Kidney epithelial cell (primary cell): ENCODE measurements around the gene AP3D1. TPM values are rescaled to one million over a fixed set of nuclear protein-coding genes. Genes with fewer than 3 reads are reported as not detected.

Experiments
- DNase-seq: peaks from one replicate; pipeline ENCODE4 v3.0.0-alpha.2; 2010; ENCODE audit warnings: low read depth
- H3K27me3 ChIP-seq: 2 replicates; pipeline ENCODE4 v1.6.0; 2011; ENCODE audit warnings: low read length; ENCODE audit not compliant: control insufficient read depth, insufficient read depth
- H3K36me3 ChIP-seq: 2 replicates; pipeline ENCODE4 v1.5.1; 2011; ENCODE audit warnings: low read length; ENCODE audit not compliant: control insufficient read depth, insufficient read depth
- H3K4me3 ChIP-seq: 2 replicates; pipeline ENCODE4 v1.5.1; 2011; ENCODE audit warnings: low read depth, mild to moderate bottlenecking, control low read depth, low read length
- total RNA-seq: library from RNA; depleted of rRNA; stranded (reverse); fragments of >200 nt; gene quantifications from 2 replicates; pipeline ENCODE4 v1.2.3, GENCODE V29; 2015
- TF ChIP-seq, protein P1 (sequence below): IDR thresholded peaks from 2 replicates; pipeline ENCODE4 v1.5.1; 2011; ENCODE audit warnings: mild to moderate bottlenecking, moderate library complexity, low read length, control low read depth, inconsistent platforms; ENCODE audit not compliant: insufficient read depth, poor library complexity, severe bottlenecking

Gene AP3D1
- total RNA-seq, 1 donor from 2014 or later, result 178 TPM

GRCh38 chr19:2164020-2164998, 12.9 kb upstream of the AP3D1 start:
- TF ChIP-seq, protein P1, sequence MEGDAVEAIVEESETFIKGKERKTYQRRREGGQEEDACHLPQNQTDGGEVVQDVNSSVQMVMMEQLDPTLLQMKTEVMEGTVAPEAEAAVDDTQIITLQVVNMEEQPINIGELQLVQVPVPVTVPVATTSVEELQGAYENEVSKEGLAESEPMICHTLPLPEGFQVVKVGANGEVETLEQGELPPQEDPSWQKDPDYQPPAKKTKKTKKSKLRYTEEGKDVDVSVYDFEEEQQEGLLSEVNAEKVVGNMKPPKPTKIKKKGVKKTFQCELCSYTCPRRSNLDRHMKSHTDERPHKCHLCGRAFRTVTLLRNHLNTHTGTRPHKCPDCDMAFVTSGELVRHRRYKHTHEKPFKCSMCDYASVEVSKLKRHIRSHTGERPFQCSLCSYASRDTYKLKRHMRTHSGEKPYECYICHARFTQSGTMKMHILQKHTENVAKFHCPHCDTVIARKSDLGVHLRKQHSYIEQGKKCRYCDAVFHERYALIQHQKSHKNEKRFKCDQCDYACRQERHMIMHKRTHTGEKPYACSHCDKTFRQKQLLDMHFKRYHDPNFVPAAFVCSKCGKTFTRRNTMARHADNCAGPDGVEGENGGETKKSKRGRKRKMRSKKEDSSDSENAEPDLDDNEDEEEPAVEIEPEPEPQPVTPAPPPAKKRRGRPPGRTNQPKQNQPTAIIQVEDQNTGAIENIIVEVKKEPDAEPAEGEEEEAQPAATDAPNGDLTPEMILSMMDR, result no peak
- DNase-seq, result no peak
- H3K4me3 ChIP-seq, result peak overlapping the region; percentile 99
- H3K27me3 ChIP-seq, result no peaks in the 10 kb centered on the region
- H3K36me3 ChIP-seq, result no peaks in the 10 kb centered on the region

- no peaks in the 10 kb centered on the region for H3K36me3 ChIP-seq
- H3K4me3 ChIP-seq, result no peak overlapping the region
- TF ChIP-seq, protein P1, result no peak
- no peaks in the 10 kb centered on the region for H3K27me3 ChIP-seq
- no peak for DNase-seq
These were observed 9.0 kb upstream of the AP3D1 start for GRCh38 chr19:2160379-2160778.

DNA sequence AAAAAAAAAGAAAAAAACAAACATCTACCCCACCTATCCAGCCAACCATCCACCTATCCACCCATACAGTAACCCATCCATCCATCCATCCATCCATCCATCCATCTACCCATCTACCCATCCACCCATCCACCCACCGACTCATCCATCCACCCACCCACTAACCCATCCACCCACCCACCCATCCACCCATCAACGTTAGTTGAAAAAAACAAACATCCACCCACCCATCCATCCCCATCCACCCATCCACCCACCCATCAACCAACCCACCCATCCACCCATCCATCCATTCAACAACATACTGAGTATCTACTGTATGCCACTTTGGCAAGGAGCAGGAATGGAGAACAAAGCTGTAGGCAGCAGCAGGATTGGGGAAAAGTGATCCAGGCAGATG, 6.1 kb upstream of the AP3D1 start:
- Histone ChIP-seq H3K4me3 (no peak overlapping the region), H3K27me3 (no peaks in the 10 kb centered on the region), H3K36me3 (no peaks in the 10 kb centered on the region)
- TF ChIP-seq, protein P1, result no peak
- DNase-seq, result no peak

DNA sequence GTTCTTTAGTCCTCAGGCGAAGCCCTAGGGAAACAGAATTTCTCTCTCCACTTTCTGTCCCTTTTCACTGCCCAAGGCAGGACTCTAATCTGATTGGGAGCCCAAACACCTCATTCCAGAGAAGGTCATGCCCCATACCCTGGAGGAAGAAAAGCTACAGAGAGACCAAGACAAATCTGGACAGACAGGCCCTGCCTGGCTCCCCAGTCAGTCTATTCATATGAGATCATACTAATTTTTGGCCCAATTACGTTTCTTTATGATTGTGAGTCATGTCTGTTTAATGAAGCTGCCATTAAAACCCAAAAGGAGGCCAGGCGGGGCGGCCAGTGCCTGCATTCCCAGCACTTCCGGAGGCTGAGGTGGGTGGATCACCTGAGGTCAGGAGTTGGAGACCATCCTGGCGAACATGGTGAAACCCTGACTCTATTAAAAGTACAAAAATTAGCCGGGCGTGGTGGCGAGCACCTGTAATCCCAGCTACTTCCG, 3.3 kb upstream of the AP3D1 start:
- H3K4me3 ChIP-seq, result no peak overlapping the region
- TF ChIP-seq, protein P1, result no peak
- H3K27me3 ChIP-seq, result no peaks in the 10 kb centered on the region
- no peak for DNase-seq
- no peaks in the 10 kb centered on the region for H3K36me3 ChIP-seq

DNA sequence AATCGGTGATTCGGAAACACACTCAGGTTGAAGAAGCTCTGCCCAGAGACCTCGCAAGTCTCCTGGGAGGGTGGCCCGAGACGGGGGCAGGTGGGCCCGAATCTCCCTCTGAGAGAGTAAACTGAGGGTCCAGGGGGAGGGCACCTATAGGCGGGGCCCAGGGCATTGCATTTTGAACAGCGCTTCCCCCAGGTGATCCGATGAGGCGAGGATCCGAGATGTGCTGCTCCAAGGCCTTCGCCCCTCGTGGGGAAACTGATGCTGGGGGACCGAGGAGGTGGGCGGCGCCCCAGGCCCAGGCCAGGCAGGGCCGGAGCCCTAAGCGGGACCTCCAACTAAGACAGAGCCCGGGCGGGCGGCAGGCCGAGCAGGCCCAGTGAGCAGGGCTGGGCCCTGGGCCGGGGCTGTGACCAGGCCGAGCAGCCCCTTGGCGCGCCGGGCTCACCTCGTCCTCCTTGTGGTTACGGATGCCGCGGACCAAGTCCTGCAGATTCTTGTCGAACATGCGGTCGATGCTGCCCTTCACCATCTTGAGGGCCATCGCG, 500 bp downstream of the AP3D1 start:
- TF ChIP-seq, protein P1, result no peak
- peak overlapping the region; percentile 99 for H3K4me3 ChIP-seq
- DNase-seq, result no peak
- no peaks in the 10 kb centered on the region for H3K27me3 ChIP-seq
- no peaks in the 10 kb centered on the region for H3K36me3 ChIP-seq
